Measurements from ENCODE around the gene CHRND. TPM values are rescaled to one million over a fixed set of nuclear protein-coding genes. Genes with fewer than 3 reads are reported as not detected.

CHRND gene
- total RNA-seq, 4 donors from 2014 or later: not detected

GRCh38 chr2:232578626-232579025 is 52.7 kb downstream of the CHRND start:
- Histone ChIP-seq H3K9me3 (peaks cover 0 to 2% (median 0%) of the 10 kb centered on the region in 4 donors), H3K36me3 (peaks cover 0 to 90% (median 0%) of the 10 kb centered on the region in 3 donors), H3K27me3 (no peaks in the 10 kb centered on the region), H3K4me3 (no peak overlapping the region), H3K4me1 (no peaks in the 10 kb centered on the region), H3K27ac (no peak overlapping the region)
- TF ChIP-seq CTCF (IDR thresholded peaks at IDR 0.05) (no peak), EP300 (IDR thresholded peaks at IDR 0.05) (no peak), POLR2A (IDR thresholded peaks at IDR 0.05) (no peak)
- 93 to 95% methylated on average over 2 of the region's 2 CpGs for WGBS, 2 donors
- no peak for DNase-seq (ENCODE audit: low spot score in 2 of 2)

- TF ChIP-seq POLR2A (IDR thresholded peaks at IDR 0.05) (no peak), CTCF (IDR thresholded peaks at IDR 0.05) (no peak), EP300 (IDR thresholded peaks at IDR 0.05) (no peak)
- H3K4me3 ChIP-seq: no peak overlapping the region
- H3K27ac ChIP-seq: no peak overlapping the region
- no peak for DNase-seq (ENCODE audit: low spot score in 2 of 2)
- WGBS, 2 donors: 86 to 89% methylated on average over 6 of the region's 6 CpGs
- peaks cover 0 to 88% (median 0%) of the 10 kb centered on the region in 3 donors for H3K36me3 ChIP-seq
- no peaks in the 10 kb centered on the region for H3K27me3 ChIP-seq
- H3K9me3 ChIP-seq: peaks cover 0 to 15% (median 0%) of the 10 kb centered on the region in 4 donors
- no peaks in the 10 kb centered on the region for H3K4me1 ChIP-seq
Observed at GRCh38 chr2:232580648-232580981, 54.7 kb downstream of the CHRND start.

GRCh38 chr2:232581725-232582124 is 55.8 kb downstream of the CHRND start:
- Histone ChIP-seq H3K9me3 (peaks cover 0 to 15% (median 0%) of the 10 kb centered on the region in 4 donors), H3K4me3 (no peak overlapping the region), H3K27me3 (no peaks in the 10 kb centered on the region), H3K36me3 (peaks cover 0 to 85% (median 0%) of the 10 kb centered on the region in 3 donors), H3K27ac (no peak overlapping the region), H3K4me1 (no peaks in the 10 kb centered on the region)
- DNase-seq (ENCODE audit: low spot score in 2 of 2): no peak
- TF ChIP-seq POLR2A (IDR thresholded peaks at IDR 0.05) (no peak), CTCF (IDR thresholded peaks at IDR 0.05) (no peak), EP300 (IDR thresholded peaks at IDR 0.05) (no peak)

GRCh38 chr2:232584238-232584637 is 58.3 kb downstream of the CHRND start:
- TF ChIP-seq CTCF (IDR thresholded peaks at IDR 0.05): no peak
- TF ChIP-seq POLR2A (IDR thresholded peaks at IDR 0.05): no peak
- TF ChIP-seq EP300 (IDR thresholded peaks at IDR 0.05): no peak
- DNase-seq (ENCODE audit: low spot score in 2 of 2): no peak
- Histone ChIP-seq H3K36me3 (peaks cover 0 to 61% (median 0%) of the 10 kb centered on the region in 3 donors), H3K27ac (no peak overlapping the region), H3K4me1 (peaks cover 0 to 4% (median 0%) of the 10 kb centered on the region in 4 donors), H3K9me3 (peaks cover 0 to 15% (median 0%) of the 10 kb centered on the region in 4 donors), H3K4me3 (no peak overlapping the region), H3K27me3 (no peaks in the 10 kb centered on the region)
- 89 to 90% methylated on average over 6 of the region's 6 CpGs for whole genome bisulfite sequencing, 2 donors

Other genes with a start within 250 kb of the CHRND start
- gene ALPP, start 147.4 kb upstream of the CHRND start, total RNA-seq: not detected
- not detected for gene ALPG, start 119.3 kb upstream of the CHRND start, total RNA-seq
- gene ALPI, start 70.0 kb upstream of the CHRND start, total RNA-seq: not detected
- 1 to 10 TPM in 3 of 4 donors, not detected in 1; 1.0 to 7.3 (median 1.8) TPM for gene ECEL1, start 38.3 kb upstream of the CHRND start, total RNA-seq
- not detected for gene PRSS56, start 5.8 kb upstream of the CHRND start, total RNA-seq
- not detected for gene CHRNG, start 13.5 kb downstream of the CHRND start, total RNA-seq
- 1 to 10 TPM; 2.4 to 5.3 (median 4.2) TPM for gene TIGD1, start 24.4 kb downstream of the CHRND start, total RNA-seq
- gene EIF4E2, start 24.5 kb downstream of the CHRND start, total RNA-seq: 10 to 100 TPM; 23.8 to 38.5 (median 27.8) TPM
- 10 to 100 TPM; 29.1 to 48.7 (median 42.6) TPM for gene EFHD1, start 107.4 kb downstream of the CHRND start, total RNA-seq
- gene GIGYF2, start 171.2 kb downstream of the CHRND start, total RNA-seq: 100 to 1,000 TPM in 2 of 4 donors, 10 to 100 TPM in 2; 66.0 to 106 (median 86.4) TPM